GM12892 (cell line): ENCODE measurements around the gene DNAJC3.

Source experiments
- POLR2A ChIP-seq: IDR thresholded peaks from 2 replicates; pipeline ENCODE4 v1.6.1; 2011; ENCODE audit warnings: low read depth, low read length, control low read depth
- POLR2AphosphoS5 ChIP-seq: IDR thresholded peaks from 2 replicates; pipeline ENCODE4 v1.6.1; 2011; ENCODE audit warnings: low read depth, low read length, control low read depth

DNA sequence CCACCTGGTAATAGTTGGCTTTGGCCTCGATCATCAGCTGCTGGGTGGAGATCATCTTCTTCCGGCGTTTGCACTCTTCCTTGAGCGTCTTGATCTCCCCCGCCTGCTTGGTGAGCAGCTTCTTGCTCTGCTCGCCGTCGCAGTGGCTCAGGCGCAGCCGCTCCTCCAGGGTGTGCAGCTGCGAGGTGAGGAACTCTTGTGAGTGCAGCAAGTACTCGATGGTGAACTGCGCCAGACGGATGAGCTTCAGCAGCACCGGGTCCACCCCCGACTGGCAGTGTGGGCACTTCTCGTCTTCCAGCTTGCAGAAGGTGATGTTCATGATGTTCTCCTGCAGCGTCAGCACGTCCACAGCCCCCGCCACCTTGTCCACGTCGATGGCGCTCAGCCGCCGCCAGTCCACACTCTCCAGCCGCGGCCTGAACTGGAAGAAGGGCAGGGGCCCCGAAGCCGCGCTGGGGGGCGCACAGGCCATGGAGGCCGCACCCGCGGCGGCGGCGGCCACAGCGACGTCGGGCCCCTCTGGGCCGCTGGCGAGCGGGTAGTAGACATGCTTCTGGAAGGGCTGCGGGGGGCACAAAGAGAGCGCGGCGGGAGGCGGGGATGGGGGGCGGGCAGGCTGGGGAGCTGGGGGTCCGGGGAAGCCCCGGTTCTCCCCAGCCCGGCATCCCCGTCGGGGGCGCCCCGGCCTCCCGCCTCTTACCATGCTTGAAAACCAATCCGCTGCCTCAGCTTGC, 35.5 kb upstream of the DNAJC3 start:
- TF ChIP-seq POLR2A: no peak
- TF ChIP-seq POLR2AphosphoS5: no peak
